Measurements from ENCODE around the gene SEL1L3. TPM values are rescaled to one million over a fixed set of nuclear protein-coding genes. Genes with fewer than 3 reads are reported as not detected.

SEL1L3 gene
- polyA plus RNA-seq, 1 of the 3 experiments (the other 2 are of a cell fraction), result 2.2 TPM

DNA sequence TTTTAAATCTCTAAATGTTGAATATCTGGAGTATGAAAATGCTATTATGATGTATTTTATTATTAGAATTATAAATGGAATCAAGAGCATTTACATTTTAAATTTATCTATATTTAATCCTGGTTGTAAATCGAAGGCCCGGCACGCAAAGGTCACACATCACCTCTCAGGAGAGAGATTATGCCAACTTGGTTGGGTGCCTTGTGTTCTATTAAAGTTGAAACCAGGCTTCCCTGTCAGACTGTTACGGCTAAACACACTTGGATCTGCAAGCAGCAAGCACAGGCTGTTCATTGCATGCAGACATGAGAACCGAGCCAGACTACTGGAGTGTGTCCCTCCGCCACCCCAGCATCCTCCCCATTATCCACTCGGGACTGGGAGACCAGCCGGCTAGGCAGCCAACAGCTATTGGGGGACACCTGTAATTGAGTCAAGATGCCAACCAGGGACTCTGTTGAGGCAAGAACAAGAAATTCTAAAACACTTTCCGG, 16.4 kb upstream of the SEL1L3 start:
- CTCF ChIA-PET, result interaction anchor here (1.5 kb wide), 2 partner anchors 14 to 21 kb away, joined by 3 to 4 read pairs; no protein-coding TSS in a partner anchor

DNA sequence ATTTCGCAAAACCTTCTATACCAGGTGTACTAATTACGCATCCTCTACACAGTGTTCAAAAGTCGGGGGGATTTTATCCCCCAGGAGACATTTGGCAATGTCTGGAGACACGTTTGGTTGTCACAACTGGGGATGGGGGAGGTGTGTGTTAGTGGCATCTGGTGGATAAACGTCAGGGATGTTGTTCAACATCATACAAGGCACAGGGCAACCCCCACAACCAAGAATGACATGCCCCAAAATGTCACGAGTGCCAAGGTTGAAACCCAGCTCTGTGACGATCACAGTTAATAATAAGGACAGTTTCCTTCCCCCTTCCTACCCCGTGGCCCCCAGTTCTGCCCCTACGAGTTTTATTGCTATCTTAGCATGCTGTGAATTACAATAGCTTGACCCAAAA, 15.9 kb upstream of the SEL1L3 start:
- Histone ChIP-seq H3K36me3 (replicated peaks in 1 of 2; ENCODE audit: control insufficient read depth in 1 of 2, insufficient read depth in 2 of 2, low read length in 1 of 2) (no peaks in the 10 kb centered on the region), H3K79me2 (ENCODE audit: insufficient read depth) (no peaks in the 10 kb centered on the region), H3K4me2 (no peak overlapping the region), H3K9me3 (no peaks in the 10 kb centered on the region), H4K20me1 (ENCODE audit: insufficient read depth) (no peaks in the 10 kb centered on the region), H3F3A (replicated peaks; ENCODE audit: insufficient read depth) (no peaks in the 10 kb centered on the region), H3K9ac (no peak overlapping the region), H3K27me3 (ENCODE audit: insufficient read depth) (no peaks in the 10 kb centered on the region), H3K27ac (ENCODE audit: low read depth in 2 of 2, low read length in 1 of 2) (no peak overlapping the region), H3K4me3 (ENCODE audit: low read depth in 2 of 2, low read length in 1 of 2) (no peak overlapping the region), H3K9me2 (no peaks in the 10 kb centered on the region), H3K4me1 (ENCODE audit: control insufficient read depth in 1 of 2, insufficient read depth in 2 of 2, low read depth in 1 of 2, low read length in 1 of 2) (peaks cover 0 to 3% of the 10 kb centered on the region in 2 experiments; a peak in 2 of 4 replicates), H2AFZ (ENCODE audit: low read depth) (no peak overlapping the region)
- WGBS (ENCODE audit: low lambda C conversion rate), result 30% methylated on average over 9 of the region's 9 CpGs
- TF ChIP-seq GABPA (IDR thresholded peaks at IDR 0.05; ENCODE audit: low read depth) (no peak), NRF1 (IDR thresholded peaks at IDR 0.05; ENCODE audit: low read depth, low read length) (no peak), RAD21 (IDR thresholded peaks at IDR 0.05; ENCODE audit: low read length) (no peak), TAF1 (IDR thresholded peaks at IDR 0.05; ENCODE audit: borderline replicate concordance, low read depth, low read length) (no peak), SMC3 (IDR thresholded peaks at IDR 0.05; ENCODE audit: low read depth, low read length) (no peak), YY1 (IDR thresholded peaks at IDR 0.05; ENCODE audit: low read depth) (no peak), POLR2AphosphoS5 (IDR thresholded peaks at IDR 0.05; ENCODE audit: low read depth, low read length) (no peak), FOSL2 (IDR thresholded peaks at IDR 0.05; ENCODE audit: borderline replicate concordance, low read depth) (no peak), RXRA (IDR thresholded peaks at IDR 0.05; ENCODE audit: borderline replicate concordance, low read depth) (no peak), MEF2A (IDR thresholded peaks at IDR 0.05; ENCODE audit: borderline replicate concordance, low read depth) (no peak), TCF12 (IDR thresholded peaks at IDR 0.05) (no peak)
- TF ChIP-seq, protein P1, sequence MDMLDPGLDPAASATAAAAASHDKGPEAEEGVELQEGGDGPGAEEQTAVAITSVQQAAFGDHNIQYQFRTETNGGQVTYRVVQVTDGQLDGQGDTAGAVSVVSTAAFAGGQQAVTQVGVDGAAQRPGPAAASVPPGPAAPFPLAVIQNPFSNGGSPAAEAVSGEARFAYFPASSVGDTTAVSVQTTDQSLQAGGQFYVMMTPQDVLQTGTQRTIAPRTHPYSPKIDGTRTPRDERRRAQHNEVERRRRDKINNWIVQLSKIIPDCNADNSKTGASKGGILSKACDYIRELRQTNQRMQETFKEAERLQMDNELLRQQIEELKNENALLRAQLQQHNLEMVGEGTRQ (IDR thresholded peaks at IDR 0.05; ENCODE audit: borderline replicate concordance, low read depth, low read length), result no peak
- TF ChIP-seq, protein P2, sequence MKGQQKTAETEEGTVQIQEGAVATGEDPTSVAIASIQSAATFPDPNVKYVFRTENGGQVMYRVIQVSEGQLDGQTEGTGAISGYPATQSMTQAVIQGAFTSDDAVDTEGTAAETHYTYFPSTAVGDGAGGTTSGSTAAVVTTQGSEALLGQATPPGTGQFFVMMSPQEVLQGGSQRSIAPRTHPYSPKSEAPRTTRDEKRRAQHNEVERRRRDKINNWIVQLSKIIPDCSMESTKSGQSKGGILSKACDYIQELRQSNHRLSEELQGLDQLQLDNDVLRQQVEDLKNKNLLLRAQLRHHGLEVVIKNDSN (IDR thresholded peaks at IDR 0.05; ENCODE audit: borderline replicate concordance, low read depth), result no peak
- TF ChIP-seq, protein P3, sequence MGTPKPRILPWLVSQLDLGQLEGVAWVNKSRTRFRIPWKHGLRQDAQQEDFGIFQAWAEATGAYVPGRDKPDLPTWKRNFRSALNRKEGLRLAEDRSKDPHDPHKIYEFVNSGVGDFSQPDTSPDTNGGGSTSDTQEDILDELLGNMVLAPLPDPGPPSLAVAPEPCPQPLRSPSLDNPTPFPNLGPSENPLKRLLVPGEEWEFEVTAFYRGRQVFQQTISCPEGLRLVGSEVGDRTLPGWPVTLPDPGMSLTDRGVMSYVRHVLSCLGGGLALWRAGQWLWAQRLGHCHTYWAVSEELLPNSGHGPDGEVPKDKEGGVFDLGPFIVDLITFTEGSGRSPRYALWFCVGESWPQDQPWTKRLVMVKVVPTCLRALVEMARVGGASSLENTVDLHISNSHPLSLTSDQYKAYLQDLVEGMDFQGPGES (IDR thresholded peaks at IDR 0.05; ENCODE audit: low read depth, low read length), result no peak
- ChIA-PET CTCF (interaction anchor here (1.5 kb wide), 2 partner anchors 14 to 22 kb away, joined by 3 to 4 read pairs; no protein-coding TSS in a partner anchor), POLR2A (no interaction called here)
- no peak for DNase-seq

More for the DNA sequence above, 16.4 kb upstream of the SEL1L3 start:
- Histone ChIP-seq H3K9me2 (no peaks in the 10 kb centered on the region), H3K4me3 (ENCODE audit: low read depth in 2 of 2, low read length in 1 of 2) (no peak overlapping the region), H3K79me2 (ENCODE audit: insufficient read depth) (no peaks in the 10 kb centered on the region), H3K4me2 (no peak overlapping the region), H4K20me1 (ENCODE audit: insufficient read depth) (no peaks in the 10 kb centered on the region), H3K36me3 (replicated peaks in 1 of 2; ENCODE audit: control insufficient read depth in 1 of 2, insufficient read depth in 2 of 2, low read length in 1 of 2) (no peaks in the 10 kb centered on the region), H3K27ac (ENCODE audit: low read depth in 2 of 2, low read length in 1 of 2) (no peak overlapping the region), H3F3A (replicated peaks; ENCODE audit: insufficient read depth) (no peaks in the 10 kb centered on the region), H3K9me3 (no peaks in the 10 kb centered on the region), H3K27me3 (ENCODE audit: insufficient read depth) (no peaks in the 10 kb centered on the region), H3K4me1 (ENCODE audit: control insufficient read depth in 1 of 2, insufficient read depth in 2 of 2, low read depth in 1 of 2, low read length in 1 of 2) (peaks cover under 1 to 5% of the 10 kb centered on the region in 2 experiments; a peak in 3 of 4 replicates), H2AFZ (ENCODE audit: low read depth) (no peak overlapping the region), H3K9ac (no peak overlapping the region)
- no peak for TF ChIP-seq FOXJ3 (CRISPR knock-in tag; IDR thresholded peaks at IDR 0.05)
- TF ChIP-seq, protein P4, sequence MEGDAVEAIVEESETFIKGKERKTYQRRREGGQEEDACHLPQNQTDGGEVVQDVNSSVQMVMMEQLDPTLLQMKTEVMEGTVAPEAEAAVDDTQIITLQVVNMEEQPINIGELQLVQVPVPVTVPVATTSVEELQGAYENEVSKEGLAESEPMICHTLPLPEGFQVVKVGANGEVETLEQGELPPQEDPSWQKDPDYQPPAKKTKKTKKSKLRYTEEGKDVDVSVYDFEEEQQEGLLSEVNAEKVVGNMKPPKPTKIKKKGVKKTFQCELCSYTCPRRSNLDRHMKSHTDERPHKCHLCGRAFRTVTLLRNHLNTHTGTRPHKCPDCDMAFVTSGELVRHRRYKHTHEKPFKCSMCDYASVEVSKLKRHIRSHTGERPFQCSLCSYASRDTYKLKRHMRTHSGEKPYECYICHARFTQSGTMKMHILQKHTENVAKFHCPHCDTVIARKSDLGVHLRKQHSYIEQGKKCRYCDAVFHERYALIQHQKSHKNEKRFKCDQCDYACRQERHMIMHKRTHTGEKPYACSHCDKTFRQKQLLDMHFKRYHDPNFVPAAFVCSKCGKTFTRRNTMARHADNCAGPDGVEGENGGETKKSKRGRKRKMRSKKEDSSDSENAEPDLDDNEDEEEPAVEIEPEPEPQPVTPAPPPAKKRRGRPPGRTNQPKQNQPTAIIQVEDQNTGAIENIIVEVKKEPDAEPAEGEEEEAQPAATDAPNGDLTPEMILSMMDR (IDR thresholded peaks at IDR 0.05), result no peak
- POLR2A ChIA-PET, result no interaction called here
- 70% methylated on average over 8 of the region's 9 CpGs for WGBS (ENCODE audit: low lambda C conversion rate)
- DNase-seq, result no peak
